ENCODE results near the gene HPSE2.
"Not testable (repeated sequence)": the region's sequence is repeated elsewhere in the genome, so short reads cannot be mapped to it uniquely, and the experiment has no call there.

HPSE2 gene

DNA sequence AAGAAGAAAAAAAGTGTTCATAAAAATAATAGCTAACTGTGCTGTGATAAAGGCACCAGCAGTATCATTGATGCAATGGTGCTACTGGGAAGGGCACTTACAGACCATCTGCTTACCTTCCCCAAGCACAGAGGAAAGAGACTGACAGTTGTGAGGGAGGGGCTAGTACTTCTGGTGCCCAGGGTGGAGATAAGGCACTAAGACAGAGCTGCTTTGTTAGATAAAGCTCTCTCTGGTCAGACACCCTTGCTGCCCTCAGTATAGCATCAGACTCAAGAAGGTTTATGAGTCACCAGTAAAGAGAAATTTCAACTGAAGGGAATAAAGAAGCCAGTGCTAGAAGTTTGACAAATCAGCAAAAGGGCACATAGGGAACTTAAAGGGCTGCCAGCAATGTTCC, 325.6 kb downstream of the HPSE2 start:
- H3K9me3 ChIP-seq (ENCODE audit: insufficient read depth, low read length) = no peaks in the 10 kb centered on the region
- H3K4me3 ChIP-seq (ENCODE audit: insufficient read depth, low read length, poor library complexity, severe bottlenecking) = no peak overlapping the region
- no peaks in the 10 kb centered on the region for H4K20me1 ChIP-seq (ENCODE audit: low read depth, low read length)
- H3K27me3 ChIP-seq (ENCODE audit: low read length) = no peaks in the 10 kb centered on the region
- no peaks in the 10 kb centered on the region for H3K36me3 ChIP-seq (ENCODE audit: low read length)
- H3K4me2 ChIP-seq (ENCODE audit: low read depth, low read length, poor library complexity, severe bottlenecking) = no peak overlapping the region
- H3F3A ChIP-seq (ENCODE audit: insufficient read depth) = no peaks in the 10 kb centered on the region
- no peak overlapping the region for H2AFZ ChIP-seq (ENCODE audit: low read depth, low read length, severe bottlenecking)
- TF ChIP-seq EZH2phosphoT487 (conservative IDR thresholded peaks at IDR 0.05; ENCODE audit: low read length) = no peak
- TF ChIP-seq, protein P1, sequence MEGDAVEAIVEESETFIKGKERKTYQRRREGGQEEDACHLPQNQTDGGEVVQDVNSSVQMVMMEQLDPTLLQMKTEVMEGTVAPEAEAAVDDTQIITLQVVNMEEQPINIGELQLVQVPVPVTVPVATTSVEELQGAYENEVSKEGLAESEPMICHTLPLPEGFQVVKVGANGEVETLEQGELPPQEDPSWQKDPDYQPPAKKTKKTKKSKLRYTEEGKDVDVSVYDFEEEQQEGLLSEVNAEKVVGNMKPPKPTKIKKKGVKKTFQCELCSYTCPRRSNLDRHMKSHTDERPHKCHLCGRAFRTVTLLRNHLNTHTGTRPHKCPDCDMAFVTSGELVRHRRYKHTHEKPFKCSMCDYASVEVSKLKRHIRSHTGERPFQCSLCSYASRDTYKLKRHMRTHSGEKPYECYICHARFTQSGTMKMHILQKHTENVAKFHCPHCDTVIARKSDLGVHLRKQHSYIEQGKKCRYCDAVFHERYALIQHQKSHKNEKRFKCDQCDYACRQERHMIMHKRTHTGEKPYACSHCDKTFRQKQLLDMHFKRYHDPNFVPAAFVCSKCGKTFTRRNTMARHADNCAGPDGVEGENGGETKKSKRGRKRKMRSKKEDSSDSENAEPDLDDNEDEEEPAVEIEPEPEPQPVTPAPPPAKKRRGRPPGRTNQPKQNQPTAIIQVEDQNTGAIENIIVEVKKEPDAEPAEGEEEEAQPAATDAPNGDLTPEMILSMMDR (IDR thresholded peaks at IDR 0.05; ENCODE audit: insufficient read depth, low read length, poor library complexity, severe bottlenecking) = no peak
- H3K27ac ChIP-seq (ENCODE audit: low read depth, low read length) = no peak overlapping the region
- H3K9ac ChIP-seq (ENCODE audit: low read length) = no peak overlapping the region
- H3K9me2 ChIP-seq (replicated peaks; ENCODE audit: insufficient read depth, low read length) = 0 out of 2 replicates have a peak, but pooled peaks cover 3% of the 10 kb centered on the region
- no peaks in the 10 kb centered on the region for H3K79me2 ChIP-seq (ENCODE audit: insufficient read depth, low read length)

DNA sequence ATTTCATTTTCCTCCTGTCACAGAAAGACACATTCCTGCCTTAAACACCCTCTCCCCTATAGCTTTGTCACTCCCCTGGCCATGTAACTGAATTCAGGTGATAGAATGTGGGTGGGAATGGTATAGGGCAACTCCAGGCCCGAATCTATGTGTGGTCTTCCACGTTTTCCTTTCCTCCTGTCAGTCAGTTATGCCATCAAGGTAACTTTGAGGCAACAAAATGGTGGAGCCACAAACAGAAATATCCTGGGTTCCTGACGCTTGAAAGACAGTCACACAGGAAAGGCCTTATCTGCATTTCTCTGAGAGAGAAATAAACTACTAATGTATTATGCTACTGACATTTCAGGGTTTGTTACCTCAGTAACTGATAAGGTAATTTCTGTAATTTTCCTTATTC, 326.8 kb downstream of the HPSE2 start:
- no peak overlapping the region for H2AFZ ChIP-seq (ENCODE audit: low read depth, low read length, severe bottlenecking)
- H3K4me2 ChIP-seq (ENCODE audit: low read depth, low read length, poor library complexity, severe bottlenecking) = no peak overlapping the region
- no peaks in the 10 kb centered on the region for H4K20me1 ChIP-seq (ENCODE audit: low read depth, low read length)
- no peaks in the 10 kb centered on the region for H3K36me3 ChIP-seq (ENCODE audit: low read length)
- H3K27me3 ChIP-seq (ENCODE audit: low read length) = no peaks in the 10 kb centered on the region
- TF ChIP-seq, protein P1 (IDR thresholded peaks at IDR 0.05; ENCODE audit: insufficient read depth, low read length, poor library complexity, severe bottlenecking) = no peak
- TF ChIP-seq EZH2phosphoT487 (conservative IDR thresholded peaks at IDR 0.05; ENCODE audit: low read length) = no peak
- no peaks in the 10 kb centered on the region for H3K79me2 ChIP-seq (ENCODE audit: insufficient read depth, low read length)
- H3K9ac ChIP-seq (ENCODE audit: low read length) = no peak overlapping the region
- H3K9me3 ChIP-seq (ENCODE audit: insufficient read depth, low read length) = no peaks in the 10 kb centered on the region
- no peak overlapping the region for H3K4me3 ChIP-seq (ENCODE audit: insufficient read depth, low read length, poor library complexity, severe bottlenecking)
- H3F3A ChIP-seq (ENCODE audit: insufficient read depth) = no peaks in the 10 kb centered on the region
- H3K9me2 ChIP-seq (replicated peaks; ENCODE audit: insufficient read depth, low read length) = 0 out of 2 replicates have a peak, but pooled peaks cover 3% of the 10 kb centered on the region
- H3K27ac ChIP-seq (ENCODE audit: low read depth, low read length) = no peak overlapping the region

DNA sequence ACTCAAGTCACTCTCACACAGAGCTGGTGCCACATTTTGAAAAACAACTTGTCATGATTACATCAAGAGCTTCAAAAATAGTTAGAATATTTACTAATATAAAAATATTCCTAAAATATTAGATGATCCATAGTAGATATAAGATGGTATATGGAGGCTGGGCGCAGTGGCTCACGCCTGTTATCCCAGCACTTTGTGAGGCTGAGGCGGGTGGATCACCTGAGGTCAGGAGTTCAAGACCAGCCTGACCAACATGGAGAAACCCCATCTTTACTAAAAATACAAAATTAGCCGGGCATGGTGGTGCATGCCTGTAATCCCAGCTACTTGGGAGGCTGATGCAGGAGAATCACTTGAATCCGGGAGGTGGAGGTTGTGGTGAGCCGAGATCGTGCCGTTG, 327.4 kb downstream of the HPSE2 start:
- H3F3A ChIP-seq (ENCODE audit: insufficient read depth); H4K20me1 ChIP-seq (ENCODE audit: low read depth, low read length); H3K27me3 ChIP-seq (ENCODE audit: low read length); H3K9ac ChIP-seq (ENCODE audit: low read length); H3K4me2 ChIP-seq (ENCODE audit: low read depth, low read length, poor library complexity, severe bottlenecking); H3K9me3 ChIP-seq (ENCODE audit: insufficient read depth, low read length); H3K36me3 ChIP-seq (ENCODE audit: low read length); H3K79me2 ChIP-seq (ENCODE audit: insufficient read depth, low read length); H3K4me3 ChIP-seq (ENCODE audit: insufficient read depth, low read length, poor library complexity, severe bottlenecking); H3K27ac ChIP-seq (ENCODE audit: low read depth, low read length); H2AFZ ChIP-seq (ENCODE audit: low read depth, low read length, severe bottlenecking); H3K9me2 ChIP-seq (replicated peaks; ENCODE audit: insufficient read depth, low read length): not testable (repeated sequence)

DNA sequence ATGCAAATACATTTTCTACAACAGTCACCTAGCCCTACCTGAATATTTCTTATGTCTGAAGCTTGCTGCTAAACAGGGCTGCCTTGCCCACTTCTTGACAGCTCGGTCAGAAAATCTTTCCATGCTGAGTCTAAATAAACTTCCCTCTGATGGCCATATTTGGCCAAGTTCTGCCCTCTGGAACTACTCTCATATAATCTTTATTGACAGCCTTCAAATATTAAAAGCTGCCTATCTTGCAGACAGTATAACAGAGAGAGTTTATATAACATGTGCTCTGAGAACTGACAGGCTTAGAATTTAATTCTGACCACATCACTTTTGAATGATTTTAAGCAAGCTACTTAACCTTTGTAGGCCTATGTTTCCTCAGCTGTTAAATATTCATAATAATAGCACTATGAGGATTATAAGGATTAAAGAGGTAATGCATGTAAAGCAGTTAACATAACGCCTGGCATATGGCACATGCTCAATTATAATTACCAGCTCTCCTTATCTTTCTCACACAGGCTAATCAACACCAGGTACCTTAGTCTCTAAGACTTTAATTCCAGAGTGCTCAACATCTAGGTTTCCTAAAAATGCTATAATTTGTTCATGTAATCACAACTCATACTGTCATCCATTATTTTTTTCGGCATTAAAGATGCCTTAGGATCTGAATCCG, 334.1 kb downstream of the HPSE2 start:
- H2AFZ ChIP-seq (ENCODE audit: low read depth, low read length, severe bottlenecking) = no peak overlapping the region
- no peaks in the 10 kb centered on the region for H3K36me3 ChIP-seq (ENCODE audit: low read length)
- H3K4me2 ChIP-seq (ENCODE audit: low read depth, low read length, poor library complexity, severe bottlenecking) = no peak overlapping the region
- H3K9me2 ChIP-seq (replicated peaks; ENCODE audit: insufficient read depth, low read length) = no peaks in the 10 kb centered on the region
- no peaks in the 10 kb centered on the region for H3F3A ChIP-seq (ENCODE audit: insufficient read depth)
- H4K20me1 ChIP-seq (ENCODE audit: low read depth, low read length) = no peaks in the 10 kb centered on the region
- H3K4me3 ChIP-seq (ENCODE audit: insufficient read depth, low read length, poor library complexity, severe bottlenecking) = no peak overlapping the region
- no peak overlapping the region for H3K9ac ChIP-seq (ENCODE audit: low read length)
- no peaks in the 10 kb centered on the region for H3K9me3 ChIP-seq (ENCODE audit: insufficient read depth, low read length)
- H3K79me2 ChIP-seq (ENCODE audit: insufficient read depth, low read length) = no peaks in the 10 kb centered on the region
- no peak for TF ChIP-seq EZH2phosphoT487 (conservative IDR thresholded peaks at IDR 0.05; ENCODE audit: low read length)
- TF ChIP-seq, protein P1 (IDR thresholded peaks at IDR 0.05; ENCODE audit: insufficient read depth, low read length, poor library complexity, severe bottlenecking) = no peak
- H3K27ac ChIP-seq (ENCODE audit: low read depth, low read length) = no peak overlapping the region
- no peaks in the 10 kb centered on the region for H3K27me3 ChIP-seq (ENCODE audit: low read length)
